ENCODE data around the gene TMEM69. TPM values are rescaled to one million over a fixed set of nuclear protein-coding genes. Genes with fewer than 3 reads are reported as not detected.
"Not testable (repeated sequence)": the region's sequence is repeated elsewhere in the genome, so short reads cannot be mapped to it uniquely, and the experiment has no call there.

Gene TMEM69
- total RNA-seq, 1 donor: 34.2 TPM

GRCh38 chr1:45730075-45730779 is 42.2 kb downstream of the TMEM69 start:
- DNase-seq (ENCODE audit: low read depth in 2 of 3, low spot score in 2 of 3): no peak

GRCh38 chr1:45730780-45731319 is 42.9 kb downstream of the TMEM69 start:
- DNase-seq (ENCODE audit: low read depth in 2 of 3, low spot score in 2 of 3): no peak

- no peak for DNase-seq (ENCODE audit: low read depth in 2 of 3, low spot score in 2 of 3)
Observed at GRCh38 chr1:45739137-45739536, 51.2 kb downstream of the TMEM69 start.

GRCh38 chr1:45739641-45740156 is 51.7 kb downstream of the TMEM69 start:
- DNase-seq (ENCODE audit: low read depth in 2 of 3, low spot score in 2 of 3): not testable (repeated sequence)

Other genes starting within 250 kb of the TMEM69 start
- gene TESK2, start 197.0 kb upstream of the TMEM69 start, total RNA-seq: 7.8 TPM
- gene CCDC163, start 188.1 kb upstream of the TMEM69 start, total RNA-seq: 1.1 TPM
- gene MMACHC, start 187.9 kb upstream of the TMEM69 start, total RNA-seq: 7.0 TPM
- 120 TPM for gene PRDX1, start 166.3 kb upstream of the TMEM69 start, total RNA-seq
- 175 TPM for gene AKR1A1, start 137.4 kb upstream of the TMEM69 start, total RNA-seq
- 94.0 TPM for gene NASP, start 104.1 kb upstream of the TMEM69 start, total RNA-seq
- 4.3 TPM for gene CCDC17, start 64.1 kb upstream of the TMEM69 start, total RNA-seq
- gene GPBP1L1, start 1.6 kb upstream of the TMEM69 start, total RNA-seq: 79.7 TPM
- 0.54 TPM for gene IPP, start 62.5 kb downstream of the TMEM69 start, total RNA-seq
- 24.0 TPM for gene MAST2, start 115.4 kb downstream of the TMEM69 start, total RNA-seq

Measured in hematopoietic multipotent progenitor cell (in vitro differentiated cells).